ENCODE data around the gene ATP8B4. TPM values are rescaled to one million over a fixed set of nuclear protein-coding genes. Genes with fewer than 3 reads are reported as not detected.
"Not testable (repeated sequence)": the region's sequence is repeated elsewhere in the genome, so short reads cannot be mapped to it uniquely, and the experiment has no call there.

The ATP8B4 gene
- total and polyA plus RNA-seq, 7 donors = 1.2 to 11.1 (median 4.9) TPM

- no peaks in the 10 kb centered on the region for H3K9me3 ChIP-seq
- WGBS, 2 donors = 99 to 100% methylated on average over 1 of the region's 1 CpG
- no peak for DNase-seq
- no peaks in the 10 kb centered on the region for H3K36me3 ChIP-seq
- no peaks in the 10 kb centered on the region for H3K27me3 ChIP-seq
- H3K27ac ChIP-seq = no peak overlapping the region
- no peaks in the 10 kb centered on the region for H3K4me1 ChIP-seq
- H3K4me3 ChIP-seq = no peak overlapping the region
- TF ChIP-seq POLR2A (IDR thresholded peaks at IDR 0.05) (no peak), EP300 (IDR thresholded peaks at IDR 0.05) (no peak), POLR2AphosphoS5 (IDR thresholded peaks at IDR 0.05) (no peak)
- TF ChIP-seq, protein P1, sequence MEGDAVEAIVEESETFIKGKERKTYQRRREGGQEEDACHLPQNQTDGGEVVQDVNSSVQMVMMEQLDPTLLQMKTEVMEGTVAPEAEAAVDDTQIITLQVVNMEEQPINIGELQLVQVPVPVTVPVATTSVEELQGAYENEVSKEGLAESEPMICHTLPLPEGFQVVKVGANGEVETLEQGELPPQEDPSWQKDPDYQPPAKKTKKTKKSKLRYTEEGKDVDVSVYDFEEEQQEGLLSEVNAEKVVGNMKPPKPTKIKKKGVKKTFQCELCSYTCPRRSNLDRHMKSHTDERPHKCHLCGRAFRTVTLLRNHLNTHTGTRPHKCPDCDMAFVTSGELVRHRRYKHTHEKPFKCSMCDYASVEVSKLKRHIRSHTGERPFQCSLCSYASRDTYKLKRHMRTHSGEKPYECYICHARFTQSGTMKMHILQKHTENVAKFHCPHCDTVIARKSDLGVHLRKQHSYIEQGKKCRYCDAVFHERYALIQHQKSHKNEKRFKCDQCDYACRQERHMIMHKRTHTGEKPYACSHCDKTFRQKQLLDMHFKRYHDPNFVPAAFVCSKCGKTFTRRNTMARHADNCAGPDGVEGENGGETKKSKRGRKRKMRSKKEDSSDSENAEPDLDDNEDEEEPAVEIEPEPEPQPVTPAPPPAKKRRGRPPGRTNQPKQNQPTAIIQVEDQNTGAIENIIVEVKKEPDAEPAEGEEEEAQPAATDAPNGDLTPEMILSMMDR (IDR thresholded peaks at IDR 0.05) = no peak
- intact Hi-C loops (cut with DNase I) = no loop called here
These were observed 45.4 kb upstream of the ATP8B4 start for GRCh38 chr15:50164458-50164857.

DNA sequence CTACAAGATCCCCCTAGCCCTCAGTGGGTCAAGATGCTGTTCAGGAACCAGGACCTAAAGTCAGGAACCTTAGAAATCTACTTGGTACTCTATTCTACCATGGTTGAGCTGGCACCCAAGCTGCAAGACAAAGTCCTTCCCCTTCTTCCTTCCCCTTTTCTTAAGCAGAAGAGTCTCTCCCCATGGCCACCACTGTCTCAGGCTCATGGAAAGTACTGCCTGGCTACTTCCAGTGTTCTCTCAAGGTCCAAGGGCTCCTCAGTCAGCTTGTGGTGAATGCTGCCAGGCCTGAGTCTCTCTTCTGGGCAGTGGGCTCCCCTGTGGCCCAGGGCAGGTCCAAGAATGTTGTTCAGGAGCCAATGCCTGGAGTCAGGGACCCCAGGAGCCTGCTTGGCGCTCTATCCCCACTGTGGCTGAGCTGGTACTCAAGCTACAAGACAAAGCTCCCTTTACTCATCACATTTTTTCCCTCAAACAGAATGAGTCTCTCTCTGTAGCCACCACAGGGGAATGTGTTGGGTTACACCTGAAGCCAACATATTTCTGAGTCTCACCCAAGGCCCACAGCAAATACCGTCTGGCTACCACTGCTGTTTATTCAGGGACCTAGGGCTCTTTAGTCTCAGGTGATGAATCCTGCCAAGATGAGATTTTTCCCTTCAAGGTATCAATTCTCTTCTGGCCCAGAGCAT, 44.8 kb upstream of the ATP8B4 start:
- Histone ChIP-seq H3K4me1 (no peaks in the 10 kb centered on the region), H3K4me3 (no peak overlapping the region), H3K9me3 (no peaks in the 10 kb centered on the region), H3K27me3 (no peaks in the 10 kb centered on the region), H3K27ac (no peak overlapping the region), H3K36me3 (no peaks in the 10 kb centered on the region)
- intact Hi-C loops (cut with DNase I) = no loop called here
- DNase-seq = no peak
- no peak for TF ChIP-seq POLR2AphosphoS5 (IDR thresholded peaks at IDR 0.05)
- TF ChIP-seq EP300 (IDR thresholded peaks at IDR 0.05) = no peak
- TF ChIP-seq POLR2A (IDR thresholded peaks at IDR 0.05) = no peak
- TF ChIP-seq, protein P1 (IDR thresholded peaks at IDR 0.05) = no peak
- 75 to 98% methylated on average over 2 of the region's 2 CpGs for WGBS, 2 donors

DNA sequence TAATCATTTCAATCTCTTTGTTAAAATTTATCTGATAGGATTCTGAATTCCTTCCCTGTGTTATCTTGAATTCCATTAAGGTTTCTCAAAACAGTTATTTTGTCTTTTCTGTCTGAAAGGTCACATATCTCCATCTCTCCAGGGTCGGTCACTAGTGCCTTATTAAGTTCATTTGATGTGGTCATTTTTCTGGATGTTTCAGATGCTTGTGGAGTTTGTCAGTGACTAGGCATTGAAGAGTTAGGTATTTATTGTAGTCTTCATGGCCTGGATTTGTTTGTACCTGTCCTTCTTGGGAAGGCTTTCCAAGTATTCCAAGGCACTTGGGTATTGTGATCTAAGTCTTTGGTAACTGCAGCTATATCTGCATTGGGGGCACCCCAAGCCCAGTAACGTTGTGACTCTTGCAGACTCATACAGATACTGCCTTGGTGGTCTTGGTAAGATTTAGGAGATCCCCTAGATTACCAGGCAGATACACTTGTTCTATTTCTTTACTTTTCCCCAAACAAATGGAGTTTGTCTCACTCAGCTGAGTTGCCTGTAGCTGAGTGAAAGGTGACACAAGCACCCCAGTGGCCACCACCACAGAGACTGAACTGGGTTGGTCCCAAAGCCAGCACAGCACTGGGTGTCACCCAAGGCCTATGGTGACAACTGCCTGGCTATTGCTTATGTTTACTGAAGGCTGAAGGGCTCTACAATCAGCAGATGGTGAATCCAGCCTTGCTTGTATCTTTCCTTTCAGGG, 44.1 kb upstream of the ATP8B4 start:
- Histone ChIP-seq H3K4me3 (no peak overlapping the region), H3K27ac (no peak overlapping the region), H3K36me3 (no peaks in the 10 kb centered on the region), H3K4me1 (no peaks in the 10 kb centered on the region), H3K9me3 (no peaks in the 10 kb centered on the region), H3K27me3 (no peaks in the 10 kb centered on the region)
- intact Hi-C loops (cut with DNase I) = no loop called here
- TF ChIP-seq POLR2AphosphoS5 (IDR thresholded peaks at IDR 0.05) (no peak), EP300 (IDR thresholded peaks at IDR 0.05) (no peak), POLR2A (IDR thresholded peaks at IDR 0.05) (no peak)
- TF ChIP-seq, protein P1 (IDR thresholded peaks at IDR 0.05) = no peak
- DNase-seq = no peak
- 78 to 84% methylated on average over 2 of the region's 2 CpGs for WGBS, 2 donors

- H3K27me3 ChIP-seq; H3K4me1 ChIP-seq; H3K4me3 ChIP-seq; H3K27ac ChIP-seq; intact Hi-C loops (cut with DNase I); H3K9me3 ChIP-seq; H3K36me3 ChIP-seq; DNase-seq: not testable (repeated sequence)
- 95 to 96% methylated on average over 27 to 28 of the region's 28 CpGs for WGBS, 2 donors
These were observed 39.2 kb upstream of the ATP8B4 start for GRCh38 chr15:50158236-50158635.

DNA sequence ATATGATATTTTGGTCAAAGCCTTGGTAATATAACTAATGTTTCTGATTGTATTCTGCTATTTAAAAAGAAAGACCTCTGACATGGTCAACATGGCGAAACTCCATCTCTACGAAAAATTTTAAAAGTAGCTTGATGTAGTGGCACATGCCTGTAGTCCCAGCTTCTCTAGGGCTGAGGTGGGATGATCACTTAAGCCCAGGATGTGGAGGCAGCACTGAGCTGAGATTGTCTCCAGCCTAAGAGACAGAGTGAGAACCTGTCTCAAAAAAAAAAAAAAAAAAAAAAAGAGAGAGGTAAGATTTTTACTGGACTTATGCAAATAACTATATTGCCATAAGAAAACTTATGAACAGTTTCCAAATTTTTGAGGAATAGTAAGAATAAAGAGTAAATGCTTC, 32.4 kb upstream of the ATP8B4 start:
- intact Hi-C loops (cut with DNase I) = no loop called here

More for the DNA sequence above, 32.4 kb upstream of the ATP8B4 start:
- Histone ChIP-seq H3K36me3 (no peaks in the 10 kb centered on the region), H3K27ac (no peak overlapping the region), H3K27me3 (no peaks in the 10 kb centered on the region), H3K4me3 (no peak overlapping the region), H3K9me3 (no peaks in the 10 kb centered on the region), H3K4me1 (no peaks in the 10 kb centered on the region)
- WGBS, 2 donors = 93 to 96% methylated on average over 2 of the region's 2 CpGs
- DNase-seq = no peak
- TF ChIP-seq POLR2A (IDR thresholded peaks at IDR 0.05) = no peak
- TF ChIP-seq POLR2AphosphoS5 (IDR thresholded peaks at IDR 0.05) = no peak
- TF ChIP-seq, protein P1 (IDR thresholded peaks at IDR 0.05) = no peak
- TF ChIP-seq EP300 (IDR thresholded peaks at IDR 0.05) = no peak

Measured in sigmoid colon (tissue), 7 donors.